Kidney (tissue), 14 donors: Measurements from ENCODE around the gene STAB1. TPM values are rescaled to one million over a fixed set of nuclear protein-coding genes. Genes with fewer than 3 reads are reported as not detected.

Experiments
- DNase-seq, 5 donors: peaks; one replicate each; pipeline ENCODE4 v3.0.0-alpha.2; 2013 to 2020
- FAIRE-seq: peaks from 2 replicates; lab custom pipeline; 2012; peaks lifted over from hg19 to GRCh38; lab: Jason Lieb, UNC
- H3K27ac ChIP-seq, 2 donors: one replicate each; pipeline ENCODE4 v1.7.0; 2013; ENCODE audit warnings: low read depth in 2 of 2, low read length in 2 of 2, inconsistent platforms in 1 of 2
- H3K27me3 ChIP-seq: one replicate; pipeline ENCODE4 v1.7.1; 2013; ENCODE audit warnings: low read length, inconsistent platforms; ENCODE audit not compliant: control insufficient read depth, insufficient read depth
- H3K36me3 ChIP-seq, 3 donors: one replicate each; pipeline versions ENCODE4 v1.7.0 to v1.7.1; 2013; ENCODE audit warnings: low read length in 3 of 3, control low read depth in 1 of 3, inconsistent platforms in 1 of 3; ENCODE audit not compliant: insufficient read depth in 3 of 3, control insufficient read depth in 2 of 3
- H3K4me1 ChIP-seq, 3 donors: one replicate each; pipeline versions ENCODE4 v1.7.0 to v1.7.1; 2013; ENCODE audit warnings: low read length in 3 of 3, inconsistent platforms in 1 of 3, low read depth in 1 of 3; ENCODE audit not compliant: control insufficient read depth in 2 of 3, insufficient read depth in 2 of 3
- H3K4me3 ChIP-seq, 3 donors: one replicate each; pipeline versions ENCODE4 v1.7.0 to v1.8.1; 2013; ENCODE audit warnings: low read length in 3 of 3, control low read depth in 1 of 3, inconsistent platforms in 1 of 3
- H3K9ac ChIP-seq, 3 donors: one replicate each; pipeline versions ENCODE4 v1.7.0 to v1.7.1; 2013; ENCODE audit warnings: low read length in 3 of 3, control low read depth in 1 of 3, inconsistent platforms in 1 of 3
- H3K9me3 ChIP-seq, 3 donors: one replicate each; pipeline versions ENCODE4 v1.7.0 to v1.7.1; 2013; ENCODE audit warnings: low read length in 3 of 3, control low read depth in 1 of 3, inconsistent platforms in 1 of 3; ENCODE audit not compliant: control insufficient read depth in 2 of 3, insufficient read depth in 1 of 3
- CTCF ChIP-seq: IDR thresholded peaks from 3 replicates; pipeline ENCODE4 v1.5.1; 2012; ENCODE audit warnings: mild to moderate bottlenecking, moderate library complexity, borderline replicate concordance; ENCODE audit not compliant: insufficient read depth; ENCODE audit errors: extremely low read depth
- intact Hi-C: fragments of 100-400 bp; cut with DNase I; formaldehyde crosslinking; loops from one replicate; pipeline ENCODE4 v1.11.1; 2022
- polyA plus RNA-seq: library from polyadenylated mRNA; stranded (reverse); fragments of 350-450 nt; fragmentation: Illumina TruSeq; extraction: RNeasy Lipid Tissue Mini Kit (QIAGEN cat#74804); gene quantifications from one replicate; pipeline ENCODE4 v1.2.3, GENCODE V29; 2014; ENCODE audit warnings: low read depth, low replicate concordance; ENCODE audit not compliant: insufficient read depth
- total RNA-seq: library from RNA; stranded (reverse); fragmentation: NEBNext Ultra II Directional; extraction: Animal tissue kit (Norgen Biotek cat#: 25700); gene quantifications from one replicate; pipeline ENCODE4 v1.2.1, GENCODE V29; 2021
- donor health status: control.
- donor health status: control.
- donor health status: control.
- donor health status: control.
- donor health status: control.
- donor health status: DM: yes; HTN: yes; CAD: no.
- donor health status: Normal renal cell carcinoma (clear cell type).

Gene STAB1
- total and polyA plus RNA-seq, 2 donors from 2014 or later, result 98.4 to 379 TPM

DNA sequence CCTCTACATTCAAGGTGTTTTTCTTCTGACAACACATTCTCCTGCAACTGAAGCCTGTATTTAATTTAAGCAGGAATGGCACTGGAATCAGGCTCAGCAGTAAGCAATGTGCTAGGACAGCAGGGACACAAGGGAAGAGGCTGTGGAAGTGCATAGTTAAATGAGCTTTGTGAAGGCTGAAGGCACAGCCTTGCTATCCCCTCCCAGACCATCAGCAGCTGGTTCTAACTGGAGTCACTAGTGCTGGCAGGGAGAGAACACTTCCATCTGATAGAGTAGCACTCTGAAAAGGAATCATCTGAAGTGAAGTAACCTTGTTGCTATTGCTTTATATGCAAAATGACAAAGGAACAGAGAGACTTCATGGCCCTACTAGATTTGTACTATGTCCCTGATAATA lies 56.0 kb downstream of the STAB1 start:
- Histone ChIP-seq H3K36me3 (peaks cover 11 to 44% (median 21%) of the 10 kb centered on the region in 3 donors), H3K4me3 (no peak overlapping the region), H3K9ac (no peak overlapping the region), H3K27ac (no peak overlapping the region), H3K9me3 (no peaks in the 10 kb centered on the region), H3K4me1 (peaks cover 0 to 2% (median 0%) of the 10 kb centered on the region in 3 donors), H3K27me3 (no peaks in the 10 kb centered on the region)
- intact Hi-C loops, result no loop called here
- no peak for DNase-seq
- no peak for FAIRE-seq
- no peak for TF ChIP-seq CTCF

- no peak for TF ChIP-seq CTCF
- peaks cover 11 to 44% (median 21%) of the 10 kb centered on the region in 3 donors for H3K36me3 ChIP-seq
- no peak for FAIRE-seq
Measured at GRCh38 chr3:52552089-52552488, 57.0 kb downstream of the STAB1 start.

GRCh38 chr3:52554026-52554755 lies 59.1 kb downstream of the STAB1 start:
- FAIRE-seq (no peak), DNase-seq (no peak)
- intact Hi-C loops, result no loop called here
- Histone ChIP-seq H3K9me3 (no peaks in the 10 kb centered on the region), H3K36me3 (peaks cover 8 to 50% (median 20%) of the 10 kb centered on the region in 3 donors), H3K9ac (no peak overlapping the region), H3K27me3 (no peaks in the 10 kb centered on the region), H3K4me3 (no peak overlapping the region), H3K27ac (no peak overlapping the region), H3K4me1 (peaks cover 0 to 2% (median 0%) of the 10 kb centered on the region in 3 donors)
- no peak for TF ChIP-seq CTCF

More at GRCh38 chr3:52552089-52552488, 57.0 kb downstream of the STAB1 start:
- DNase-seq, result no peak
- Histone ChIP-seq H3K27me3 (no peaks in the 10 kb centered on the region), H3K9ac (no peak overlapping the region), H3K4me1 (peaks cover 0 to 2% (median 0%) of the 10 kb centered on the region in 3 donors), H3K9me3 (no peaks in the 10 kb centered on the region), H3K27ac (no peak overlapping the region), H3K4me3 (no peak overlapping the region)
- intact Hi-C loops, result no loop called here
